Germinal center (tissue), 1 donor: ENCODE measurements around the gene AHNAK2.
"Not testable (repeated sequence)": the region's sequence is repeated elsewhere in the genome, so short reads cannot be mapped to it uniquely, and the experiment has no call there.

Experiments
- DNase-seq: peaks from one replicate; pipeline ENCODE4 v3.0.0; 2012; ENCODE audit warnings: mixed read lengths, low spot score

AHNAK2 gene

GRCh38 chr14:104925855-104926609 lies 52.1 kb downstream of the AHNAK2 start:
- DNase-seq = no peak

GRCh38 chr14:104925214-104925854 lies 52.8 kb downstream of the AHNAK2 start:
- DNase-seq = no peak

GRCh38 chr14:104924421-104925213 lies 53.6 kb downstream of the AHNAK2 start, which contains the start of gene PLD4:
TSS of gene PLD4 (plus strand) at chr14:104924879. CDS start at chr14:104927141, 2,262 bp downstream.
- DNase-seq = peak; percentile 75

DNA sequence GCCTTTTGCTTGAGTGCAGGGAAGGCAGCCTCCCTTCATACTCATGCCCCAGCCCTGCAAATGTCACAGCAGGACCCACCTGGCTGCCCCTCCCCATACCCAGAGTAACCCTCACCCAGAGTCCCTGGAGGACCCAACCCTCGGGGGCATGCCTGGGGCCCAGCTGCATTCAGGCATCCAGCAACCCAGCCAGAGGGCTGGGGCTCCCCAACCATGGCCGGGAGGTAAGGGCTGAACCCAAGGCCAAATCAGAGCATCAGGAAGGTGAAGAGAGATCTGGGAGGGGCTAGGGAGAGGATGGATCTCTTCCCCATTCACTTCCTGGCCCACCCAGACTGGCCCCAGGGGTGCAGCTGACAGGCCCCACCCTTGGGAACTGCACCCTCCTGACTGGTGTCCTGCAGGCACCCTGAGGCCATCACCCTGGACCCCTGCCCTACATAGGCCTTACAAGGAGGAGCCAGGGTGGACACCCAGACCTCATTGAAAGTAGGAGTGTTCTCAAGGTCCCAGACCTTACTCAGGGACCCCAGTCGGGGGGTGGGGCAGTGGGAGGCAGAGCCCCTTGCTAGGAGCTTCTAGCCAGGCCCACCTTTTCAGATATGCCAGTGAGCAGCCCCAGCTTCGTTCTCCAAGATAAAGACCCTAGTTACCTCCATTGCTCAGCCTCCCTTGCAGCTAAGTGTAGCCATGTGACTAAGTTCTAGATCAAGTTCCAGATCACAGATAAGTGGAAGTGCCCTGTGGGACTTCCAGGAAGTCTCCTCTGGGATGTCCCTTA lies 54.3 kb downstream of the AHNAK2 start:
- DNase-seq = peak; percentile 48

GRCh38 chr14:104919993-104920315 lies 58.2 kb downstream of the AHNAK2 start:
- no peak for DNase-seq

DNA sequence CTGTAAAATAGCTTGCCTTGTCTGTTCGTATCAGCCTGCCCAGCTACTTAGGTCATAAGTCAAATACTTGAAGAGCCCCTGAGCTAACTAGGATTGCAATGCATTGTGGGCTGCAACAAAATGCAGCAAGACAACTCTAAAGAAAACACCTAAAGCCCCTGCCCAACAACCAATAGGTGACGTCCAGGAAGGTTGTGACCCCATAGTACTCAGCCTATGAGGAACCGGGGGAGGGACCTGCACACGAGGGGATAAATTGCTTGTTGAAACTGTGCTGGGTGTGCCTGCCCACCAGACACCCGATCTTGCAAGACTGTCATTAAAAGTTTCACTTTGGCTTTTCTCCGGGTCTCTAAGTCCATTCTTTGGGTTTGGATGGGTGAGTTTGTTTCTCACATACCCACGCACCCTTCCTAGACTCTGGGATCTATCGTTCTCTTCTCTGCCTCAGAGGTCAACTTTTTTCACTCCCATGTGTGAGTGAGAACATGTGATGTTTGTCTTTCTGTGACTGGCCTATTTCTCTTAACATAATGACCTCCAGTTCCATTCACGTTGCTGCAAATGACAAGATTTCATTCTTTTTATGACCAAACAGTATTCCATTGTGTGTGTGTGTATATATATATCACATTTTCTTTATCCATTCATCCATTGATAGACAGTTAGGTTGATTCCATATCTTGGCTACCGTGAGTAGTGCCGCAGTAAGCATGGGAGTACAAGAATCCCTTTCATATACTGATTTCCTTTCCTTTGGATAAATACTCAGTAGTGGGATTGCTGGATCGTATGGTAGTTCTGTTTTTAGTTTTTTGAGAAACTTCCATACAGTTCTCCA lies 58.8 kb downstream of the AHNAK2 start:
- DNase-seq = not testable (repeated sequence)

GRCh38 chr14:104917993-104918392 lies 60.2 kb downstream of the AHNAK2 start:
- no peak for DNase-seq

DNA sequence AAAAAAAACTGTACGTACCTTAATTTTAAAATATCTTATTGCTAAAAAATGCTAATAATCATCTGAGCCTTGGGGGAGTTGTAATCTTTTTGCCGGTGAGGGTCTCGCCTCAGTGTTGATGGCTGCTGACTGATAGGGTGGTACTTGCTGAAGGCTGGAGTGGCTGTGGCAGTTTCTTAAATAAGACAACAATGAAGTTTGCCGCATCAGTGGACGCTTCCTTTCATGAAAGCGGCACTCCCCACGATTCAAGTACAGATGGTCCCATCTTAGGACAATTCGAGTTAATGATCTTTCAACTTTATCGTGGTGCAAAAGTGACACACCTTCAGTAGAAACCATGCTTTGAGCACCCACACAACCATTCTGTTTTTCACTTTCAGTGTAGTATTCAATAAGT lies 61.1 kb downstream of the AHNAK2 start:
- DNase-seq = no peak

- DNase-seq = no peak
These were observed 64.7 kb downstream of the AHNAK2 start for GRCh38 chr14:104913435-104913834.

DNA sequence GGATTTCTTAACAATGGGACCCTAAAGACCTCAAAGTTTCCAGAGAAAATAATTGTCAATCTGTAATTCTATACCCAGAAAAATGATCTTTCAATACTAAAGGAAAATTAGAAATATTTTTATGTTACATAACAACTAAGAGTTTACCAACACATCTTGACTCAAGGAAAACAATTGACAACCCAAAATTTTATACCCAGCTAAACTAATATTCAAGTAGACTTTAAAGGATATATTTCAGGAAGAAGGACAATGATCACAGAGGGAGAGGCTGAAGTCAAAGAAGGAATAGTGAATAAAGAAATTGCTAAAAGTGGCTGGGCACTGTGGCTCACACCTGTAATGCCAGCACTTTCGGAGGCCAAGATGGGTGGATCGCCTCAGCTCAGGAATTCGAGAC lies 66.1 kb downstream of the AHNAK2 start:
- no peak for DNase-seq

DNA sequence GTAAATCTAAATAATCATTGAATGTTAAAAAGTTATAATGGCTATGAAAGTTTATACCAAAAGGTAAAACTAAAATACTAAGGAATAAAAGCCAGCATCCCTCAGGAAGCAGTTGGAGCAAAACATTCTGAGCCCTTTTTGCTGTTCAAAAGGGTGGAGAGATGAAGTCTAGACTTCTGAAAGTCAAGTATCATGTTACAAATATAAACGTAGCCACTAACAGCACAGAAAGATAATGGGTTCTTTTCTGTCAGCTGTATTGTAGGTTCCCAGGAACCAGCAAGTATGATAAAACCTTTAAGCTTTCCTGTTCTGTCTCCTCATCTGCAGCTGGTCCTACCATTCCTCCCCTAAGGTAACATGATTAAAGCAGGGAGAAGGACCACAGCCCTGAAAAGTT lies 69.9 kb downstream of the AHNAK2 start:
- DNase-seq = no peak

DNA sequence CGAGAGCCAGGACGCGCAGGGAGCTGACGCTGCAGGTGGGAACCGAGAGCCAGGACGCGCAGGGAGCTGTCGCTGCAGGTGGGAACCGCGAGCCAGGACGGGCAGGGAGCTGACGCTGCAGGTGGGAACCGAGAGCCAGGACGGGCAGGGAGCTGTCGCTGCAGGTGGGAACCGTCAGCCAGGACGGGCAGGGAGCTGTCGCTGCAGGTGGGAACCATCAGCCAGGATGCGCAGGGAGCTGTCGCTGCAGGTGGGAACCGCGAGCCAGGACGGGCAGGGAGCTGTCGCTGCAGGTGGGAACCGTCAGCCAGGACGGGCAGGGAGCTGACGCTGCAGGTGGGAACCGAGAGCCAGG lies 72.6 kb downstream of the AHNAK2 start:
- DNase-seq = not testable (repeated sequence)

GRCh38 chr14:104904650-104905578 lies 73.3 kb downstream of the AHNAK2 start:
- not testable (repeated sequence) for DNase-seq

GRCh38 chr14:104903990-104904389 lies 74.2 kb downstream of the AHNAK2 start:
- DNase-seq = no peak

DNA sequence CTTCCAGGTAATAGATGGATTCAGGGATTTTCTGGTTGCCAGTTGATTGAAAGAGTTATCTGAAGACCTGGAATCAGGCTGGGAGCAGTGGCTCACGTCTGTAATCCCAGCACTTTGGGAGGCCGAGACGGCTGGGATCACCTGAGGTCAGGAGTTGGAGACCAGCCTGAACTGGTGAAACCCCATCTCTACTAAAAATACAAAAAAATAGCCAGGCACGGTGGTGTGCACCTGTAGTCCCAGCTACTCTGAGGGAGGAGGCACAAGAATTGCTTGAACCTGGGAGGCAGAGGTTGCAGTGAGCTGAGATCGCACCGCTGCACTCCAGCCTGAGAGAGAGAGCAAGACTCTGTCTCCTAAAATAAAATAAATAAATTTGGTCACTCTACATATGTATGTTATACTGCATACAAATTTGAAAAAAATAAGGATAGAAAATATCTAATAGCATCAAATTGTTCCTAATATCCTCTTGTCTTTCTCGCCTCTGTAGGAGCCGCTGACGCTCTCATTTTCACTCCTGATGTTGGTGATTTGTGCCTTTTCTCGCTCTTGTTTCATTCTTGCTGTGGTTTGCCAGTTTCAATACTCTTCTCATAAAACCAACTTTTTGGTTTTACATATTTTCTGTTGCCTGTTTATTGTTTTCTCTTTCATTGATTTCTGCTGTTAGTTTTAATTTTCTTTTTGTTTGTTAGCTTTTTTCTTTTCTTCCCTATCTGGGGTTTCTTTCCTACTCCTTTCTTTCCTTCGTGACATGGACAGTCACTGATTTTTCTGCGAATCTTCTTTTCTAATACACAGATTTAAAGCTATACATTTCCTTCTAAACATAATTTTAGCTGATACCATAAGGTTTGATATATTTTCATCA lies 77.3 kb downstream of the AHNAK2 start:
- DNase-seq = no peak

- no peak for DNase-seq
These were observed 78.4 kb downstream of the AHNAK2 start for GRCh38 chr14:104899781-104900180.

GRCh38 chr14:104898870-104899510 lies 79.2 kb downstream of the AHNAK2 start:
- no peak for DNase-seq

- DNase-seq = no peak
These were observed 80.0 kb downstream of the AHNAK2 start for GRCh38 chr14:104898195-104898558.
